Retina (tissue), 1 donor: ENCODE results near the gene GASK1A.

Experiments
- DNase-seq: peaks from one replicate; pipeline ENCODE4 v3.0.0-alpha.2; 2016

The GASK1A gene

GRCh38 chr3:43014956-43015355, 35.8 kb downstream of the GASK1A start:
- no peak for DNase-seq

GRCh38 chr3:43015572-43015971, 36.5 kb downstream of the GASK1A start:
- DNase-seq = no peak

GRCh38 chr3:43015991-43016865, 37.1 kb downstream of the GASK1A start:
- no peak for DNase-seq

- DNase-seq = no peak
Measured at GRCh38 chr3:43017004-43017403, 37.9 kb downstream of the GASK1A start.

- no peak for DNase-seq
Measured at GRCh38 chr3:43017593-43018195, 38.6 kb downstream of the GASK1A start.

- DNase-seq = no peak
Measured at GRCh38 chr3:43018246-43018645, 39.1 kb downstream of the GASK1A start.

- DNase-seq = no peak
Measured at GRCh38 chr3:43019006-43019809, 40.1 kb downstream of the GASK1A start.

GRCh38 chr3:43019826-43020225, 40.7 kb downstream of the GASK1A start:
- no peak for DNase-seq

GRCh38 chr3:43021186-43021585, 42.1 kb downstream of the GASK1A start:
- no peak for DNase-seq

GRCh38 chr3:43022121-43022520, 43.0 kb downstream of the GASK1A start:
- DNase-seq = no peak

GRCh38 chr3:43023066-43023465, 44.0 kb downstream of the GASK1A start:
- no peak for DNase-seq

- DNase-seq = no peak
Measured at GRCh38 chr3:43023746-43024145, 44.6 kb downstream of the GASK1A start.

- DNase-seq = no peak
Measured at GRCh38 chr3:43024181-43024885, 45.2 kb downstream of the GASK1A start.

- DNase-seq = no peak
Measured at GRCh38 chr3:43025423-43025822, 46.3 kb downstream of the GASK1A start.

- no peak for DNase-seq
Measured at GRCh38 chr3:43028001-43028400, 48.9 kb downstream of the GASK1A start.

- DNase-seq = no peak
Measured at GRCh38 chr3:43028678-43029490, 49.8 kb downstream of the GASK1A start.

- no peak for DNase-seq
Measured at GRCh38 chr3:43030162-43030935, 51.2 kb downstream of the GASK1A start.

- DNase-seq = no peak
Measured at GRCh38 chr3:43031485-43031884, 52.4 kb downstream of the GASK1A start.

GRCh38 chr3:43031889-43032545, 52.9 kb downstream of the GASK1A start:
- no peak for DNase-seq
